Measurements from ENCODE around the gene CLGN. TPM values are rescaled to one million over a fixed set of nuclear protein-coding genes. Genes with fewer than 3 reads are reported as not detected.

CLGN gene
- total and polyA plus RNA-seq, 10 of the 15 experiments (the other 5 are each of a cell fraction or from before 2014, with no cell fraction given), result 0.11 to 1.0 (median 0.62) TPM

DNA sequence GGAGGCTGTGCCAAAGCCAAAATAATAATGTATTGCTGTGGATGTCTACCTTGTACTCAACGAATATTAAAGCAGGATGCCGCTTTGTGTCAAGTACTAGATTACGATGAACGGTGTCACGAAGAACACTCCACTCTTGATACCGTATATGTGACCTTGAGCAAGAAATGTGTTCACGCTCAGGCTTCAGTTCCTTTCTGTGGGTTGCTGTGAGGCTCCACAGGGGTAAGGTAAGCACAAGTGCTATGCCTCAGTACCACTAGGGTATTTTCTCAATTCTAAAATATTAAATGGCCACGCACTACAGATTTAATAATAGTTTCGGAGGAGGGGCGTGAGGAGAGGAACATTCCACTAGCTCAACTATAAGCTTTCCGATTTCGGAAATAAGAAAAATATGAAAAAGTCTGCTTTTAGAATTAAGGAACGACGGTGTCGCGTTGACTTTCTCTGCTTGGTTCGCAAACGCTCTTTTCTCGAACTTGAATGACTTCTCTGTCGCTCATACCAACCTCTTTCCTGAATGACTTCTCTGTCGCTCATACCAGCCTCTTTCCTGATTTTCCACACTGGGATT, 54.6 kb downstream of the CLGN start (continued):
- TF ChIP-seq SRF (IDR thresholded peaks at IDR 0.05; ENCODE audit: low read depth in 2 of 2, low read length in 2 of 2) (no peak), POLR2AphosphoS2 (IDR thresholded peaks at IDR 0.05; ENCODE audit: low read depth, low read length) (no peak), SMARCA5 (IDR thresholded peaks at IDR 0.05) (0 out of 2 replicates have a peak, but pooled peaks have one; percentile 44), TCF3 (IDR thresholded peaks at IDR 0.05; ENCODE audit: borderline replicate concordance, insufficient read depth, low read depth, low read length) (no peak)

DNA sequence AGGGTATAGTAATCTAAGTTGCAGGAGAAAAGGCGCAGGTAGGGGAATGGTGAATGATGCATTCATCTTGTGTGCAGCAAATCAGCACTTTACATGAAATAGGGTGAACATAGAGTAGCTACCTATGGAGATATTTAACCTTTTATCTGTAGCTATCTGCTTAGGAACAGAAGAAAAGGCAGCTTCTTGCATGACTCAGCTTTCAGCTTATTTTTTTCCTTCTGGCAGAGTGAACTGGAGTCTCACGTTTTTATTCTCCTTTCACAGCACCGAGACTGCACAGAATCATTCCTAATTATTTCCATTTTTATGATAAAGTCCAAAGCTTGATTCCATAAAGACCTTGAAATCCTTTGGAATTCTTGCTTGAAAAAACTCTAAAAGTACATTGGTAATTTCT, 58.8 kb downstream of the CLGN start:
- Histone ChIP-seq H3K27me3 (replicated peaks in 1 of 2; ENCODE audit: control insufficient read depth in 2 of 2, insufficient read depth in 2 of 2, low read length in 1 of 2) (no peaks in the 10 kb centered on the region), H3K36me3 (ENCODE audit: control insufficient read depth in 2 of 2, insufficient read depth in 2 of 2, low read length in 1 of 2) (no peaks in the 10 kb centered on the region), H2AFZ (ENCODE audit: control insufficient read depth, low read depth, low read length) (no peak overlapping the region), H3K4me3 (no peak overlapping the region), H3K9me3 (replicated peaks; ENCODE audit: control insufficient read depth, insufficient read depth, low read length) (no peaks in the 10 kb centered on the region), H4K20me1 (ENCODE audit: control insufficient read depth, insufficient read depth) (no peaks in the 10 kb centered on the region), H3K79me2 (ENCODE audit: control insufficient read depth, insufficient read depth, low read length) (peaks cover 2% of the 10 kb centered on the region), H3K4me2 (ENCODE audit: control insufficient read depth, insufficient read depth) (no peak overlapping the region), H3K27ac (ENCODE audit: control insufficient read depth, insufficient read depth) (no peak overlapping the region), H3K4me1 (ENCODE audit: control insufficient read depth, insufficient read depth, low read length) (peaks cover 4% of the 10 kb centered on the region; the same call in 1 of the 2 replicates), H3K9ac (ENCODE audit: control insufficient read depth, insufficient read depth, low read length) (no peak overlapping the region)
- ChIA-PET SMC1A (ENCODE audit: uncharacterized antibody, unreplicated experiment) (interaction anchor here (0.7 to 2.1 kb wide), 4 partner anchors 9 to 241 kb away, joined by 3 to 10 read pairs (median 3); partner anchors contain the start of gene ELMOD2), CTCF (interaction anchor here (1.0 to 3.3 kb wide), 2 partner anchors 9 to 156 kb away, joined by 4 to 34 read pairs; partner anchors contain the start of gene ELMOD2), RAD21 (ENCODE audit: unreplicated experiment) (interaction anchor here (0.8 to 1.7 kb wide), 3 partner anchors 9 to 482 kb away, joined by 3 to 4 read pairs (median 3); no protein-coding TSS in a partner anchor), POLR2A (no interaction called here)
- 79% methylated on average over 3 of the region's 3 CpGs for WGBS (ENCODE audit: insufficient coverage, insufficient replicate concordance, low lambda C conversion rate, missing lambda C conversion rate)
- in situ Hi-C loops (cut with MboI), result no loop called here
- TF ChIP-seq, protein P1, sequence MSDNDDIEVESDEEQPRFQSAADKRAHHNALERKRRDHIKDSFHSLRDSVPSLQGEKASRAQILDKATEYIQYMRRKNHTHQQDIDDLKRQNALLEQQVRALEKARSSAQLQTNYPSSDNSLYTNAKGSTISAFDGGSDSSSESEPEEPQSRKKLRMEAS (IDR thresholded peaks at IDR 0.05; ENCODE audit: low read depth, low read length), result no peak
- TF ChIP-seq ASH2L (IDR thresholded peaks at IDR 0.05; ENCODE audit: borderline replicate concordance, low read depth), result no peak
- DNase-seq (ENCODE audit: low read depth, low spot score) (no peak), FAIRE-seq (no peak), ATAC-seq (no peak)
- BruUV-seq (replicated peaks), result no TSS peak
- intact Hi-C loops (cut with micrococcal nuclease; ENCODE audit: unreplicated experiment), result no loop called here
